Mucosa of descending colon (tissue), 3 donors: Measurements from ENCODE around the gene THSD7B. TPM values are rescaled to one million over a fixed set of nuclear protein-coding genes. Genes with fewer than 3 reads are reported as not detected.
A peak's percentile ranks its signal among the peaks of the same experiment; 100 is the strongest.

Source experiments
- ATAC-seq: fragments of 200-7000 bp; cut with Tn5 transposase; one replicate; pipeline ENCODE4 v1.9.1; 2020; ENCODE audit warnings: mild to moderate bottlenecking, moderate library complexity
- DNase-seq, 3 donors: peaks; one replicate each; pipeline ENCODE4 v3.0.0-alpha.2; 2020
- H3K36me3 ChIP-seq: fragments of 200-600 bp; one replicate; pipeline ENCODE4 v1.8.0; 2021; ENCODE audit warnings: low read depth, mild to moderate bottlenecking
- H3K4me1 ChIP-seq: fragments of 200-600 bp; one replicate; pipeline ENCODE4 v1.8.0; 2021; ENCODE audit warnings: low read depth, mild to moderate bottlenecking
- H3K4me3 ChIP-seq: fragments of 200-600 bp; one replicate; pipeline ENCODE4 v1.8.0; 2021; ENCODE audit warnings: mild to moderate bottlenecking
- H3K9me3 ChIP-seq: fragments of 200-600 bp; one replicate; pipeline ENCODE4 v1.8.0; 2021; ENCODE audit warnings: mild to moderate bottlenecking
- intact Hi-C, 2 donors: fragments of 100-400 bp; cut with DNase I in 1 of 2; cut with micrococcal nuclease in 1 of 2; formaldehyde crosslinking; loops; one replicate each; pipeline versions ENCODE4 v1.11.0 to v1.11.1; 2022; cut with DNase I, micrococcal nuclease
- total RNA-seq, 3 donors: library from RNA; stranded (reverse); fragmentation: NEBNext Ultra II Directional in 2 of 3; extraction: Animal tissue kit (Norgen Biotek cat#: 25700) in 2 of 3; gene quantifications; one replicate each; pipeline versions ENCODE4 v1.2.1 to v1.2.4, GENCODE V29; 2021 to 2023
- TF ChIP-seq, protein P1 (sequence below): fragments of 200-600 bp; IDR thresholded peaks from one replicate; pipeline ENCODE4 v1.8.0; 2022; ENCODE audit warnings: antibody characterized with exemption, mild to moderate bottlenecking
- donor health status: DM: no; HTN: no; CAD: no; lungs with moderate emphysema.
- donor health status: DM: no; HTN: no; CAD: no.
- donor health status: DM: no; HTN: yes; CAD: no.

Gene THSD7B
- total RNA-seq, 3 donors from 2014 or later: 0.85 TPM; not detected in 2

- H3K4me1 ChIP-seq: no peaks in the 10 kb centered on the region
- no peaks in the 10 kb centered on the region for H3K9me3 ChIP-seq
- intact Hi-C loops: no loop called here
- no peak overlapping the region for H3K4me3 ChIP-seq
- no peak for ATAC-seq
- TF ChIP-seq, protein P1, sequence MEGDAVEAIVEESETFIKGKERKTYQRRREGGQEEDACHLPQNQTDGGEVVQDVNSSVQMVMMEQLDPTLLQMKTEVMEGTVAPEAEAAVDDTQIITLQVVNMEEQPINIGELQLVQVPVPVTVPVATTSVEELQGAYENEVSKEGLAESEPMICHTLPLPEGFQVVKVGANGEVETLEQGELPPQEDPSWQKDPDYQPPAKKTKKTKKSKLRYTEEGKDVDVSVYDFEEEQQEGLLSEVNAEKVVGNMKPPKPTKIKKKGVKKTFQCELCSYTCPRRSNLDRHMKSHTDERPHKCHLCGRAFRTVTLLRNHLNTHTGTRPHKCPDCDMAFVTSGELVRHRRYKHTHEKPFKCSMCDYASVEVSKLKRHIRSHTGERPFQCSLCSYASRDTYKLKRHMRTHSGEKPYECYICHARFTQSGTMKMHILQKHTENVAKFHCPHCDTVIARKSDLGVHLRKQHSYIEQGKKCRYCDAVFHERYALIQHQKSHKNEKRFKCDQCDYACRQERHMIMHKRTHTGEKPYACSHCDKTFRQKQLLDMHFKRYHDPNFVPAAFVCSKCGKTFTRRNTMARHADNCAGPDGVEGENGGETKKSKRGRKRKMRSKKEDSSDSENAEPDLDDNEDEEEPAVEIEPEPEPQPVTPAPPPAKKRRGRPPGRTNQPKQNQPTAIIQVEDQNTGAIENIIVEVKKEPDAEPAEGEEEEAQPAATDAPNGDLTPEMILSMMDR: no peak
- DNase-seq: no peak
- no peaks in the 10 kb centered on the region for H3K36me3 ChIP-seq
These were observed 95.2 kb downstream of the THSD7B start for GRCh38 chr2:136860443-136860958.

DNA sequence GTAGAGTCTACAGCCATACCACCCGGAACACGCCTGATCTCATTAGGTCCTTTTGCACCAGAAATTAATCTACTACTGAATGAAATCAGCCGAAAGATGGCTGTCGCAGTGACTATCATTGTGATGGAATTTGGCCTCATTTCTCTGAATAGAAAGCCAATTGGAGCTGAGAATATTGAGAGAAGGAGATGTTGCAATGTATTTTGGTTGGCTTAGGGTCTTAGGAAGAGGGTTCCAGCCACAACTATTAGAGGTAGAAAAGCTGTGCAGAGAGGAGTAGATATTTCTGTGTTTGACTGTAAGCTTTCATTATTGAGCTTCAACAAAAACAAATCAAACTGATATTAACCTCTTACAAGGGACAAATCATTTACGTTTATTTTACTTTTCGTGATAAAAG is 98.1 kb downstream of the THSD7B start:
- H3K4me3 ChIP-seq: no peak overlapping the region
- no peaks in the 10 kb centered on the region for H3K9me3 ChIP-seq
- DNase-seq: no peak
- TF ChIP-seq, protein P1: no peak
- no peaks in the 10 kb centered on the region for H3K36me3 ChIP-seq
- ATAC-seq: no peak
- intact Hi-C loops: no loop called here
- no peaks in the 10 kb centered on the region for H3K4me1 ChIP-seq

DNA sequence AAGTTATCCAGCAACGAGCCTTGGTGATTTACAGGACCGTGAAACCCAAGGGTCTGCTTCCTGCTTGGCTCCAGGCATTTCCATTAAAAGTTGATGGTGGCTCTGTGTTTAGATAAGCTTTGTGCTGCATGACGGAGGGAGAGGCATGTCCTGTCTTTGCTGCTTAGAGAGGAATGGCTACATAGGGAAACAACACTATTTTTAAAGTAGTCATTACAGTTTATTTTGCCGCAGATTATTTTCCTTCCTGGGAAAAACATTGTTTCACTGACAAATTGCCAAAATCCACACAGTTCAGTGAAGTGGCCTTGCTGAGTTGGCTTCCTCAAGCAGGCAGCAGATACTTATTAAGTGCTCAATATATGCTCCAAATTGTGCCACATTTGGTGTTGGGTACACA is 98.5 kb downstream of the THSD7B start:
- intact Hi-C loops: no loop called here
- Histone ChIP-seq H3K4me3 (no peak overlapping the region), H3K36me3 (no peaks in the 10 kb centered on the region), H3K4me1 (no peaks in the 10 kb centered on the region), H3K9me3 (no peaks in the 10 kb centered on the region)
- ATAC-seq (no peak), DNase-seq (no peak)
- TF ChIP-seq, protein P1: no peak

GRCh38 chr2:136871424-136871823 is 106.1 kb downstream of the THSD7B start:
- DNase-seq: no peak
- Histone ChIP-seq H3K4me1 (no peaks in the 10 kb centered on the region), H3K36me3 (no peaks in the 10 kb centered on the region), H3K9me3 (no peaks in the 10 kb centered on the region), H3K4me3 (no peak overlapping the region)
- ATAC-seq: no peak
- TF ChIP-seq, protein P1: no peak
- intact Hi-C loops: no loop called here

DNA sequence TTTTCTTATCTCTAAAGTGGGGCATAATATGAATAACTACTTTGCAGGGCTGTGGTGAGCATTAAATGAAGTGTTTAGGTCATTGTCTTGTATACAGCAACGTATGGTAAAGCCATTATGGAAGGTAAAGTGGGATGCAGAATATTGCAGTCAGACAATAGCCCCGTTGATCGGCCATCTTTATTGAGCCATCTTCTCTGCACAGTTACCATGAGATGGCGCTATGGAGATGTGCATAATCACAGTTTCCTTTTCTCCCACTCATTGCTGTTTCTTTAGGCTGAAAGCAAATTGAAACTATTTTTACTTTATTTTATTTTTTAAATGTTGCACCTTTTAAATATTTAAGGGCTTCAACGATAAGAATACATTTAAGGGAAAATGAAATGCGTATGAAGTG is 108.9 kb downstream of the THSD7B start:
- Histone ChIP-seq H3K36me3 (no peaks in the 10 kb centered on the region), H3K9me3 (no peaks in the 10 kb centered on the region), H3K4me1 (no peaks in the 10 kb centered on the region), H3K4me3 (no peak overlapping the region)
- no peak for ATAC-seq
- TF ChIP-seq, protein P1: no peak
- DNase-seq: peak in 1 of 3 donors; percentile 1
- intact Hi-C loops: no loop called here

DNA sequence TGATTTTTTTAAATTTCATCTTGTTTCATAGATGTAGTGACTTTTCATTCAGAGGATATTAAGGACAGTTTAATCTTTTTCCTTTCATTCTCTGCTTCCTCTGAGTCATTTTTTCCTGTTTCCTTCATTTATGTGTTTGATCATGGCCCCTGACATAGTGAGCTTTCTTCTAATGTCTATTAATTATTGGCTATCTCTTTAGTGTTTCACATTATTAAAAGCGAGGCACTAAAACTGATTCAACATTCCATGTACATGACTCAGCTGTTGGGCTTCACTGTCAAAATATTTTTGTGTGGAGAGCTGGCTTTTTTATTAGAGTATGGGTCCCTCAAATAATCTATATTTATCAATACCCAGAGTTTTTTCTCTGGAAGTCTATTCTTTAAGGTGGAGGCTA is 125.8 kb downstream of the THSD7B start:
- Histone ChIP-seq H3K36me3 (no peaks in the 10 kb centered on the region), H3K9me3 (no peaks in the 10 kb centered on the region), H3K4me3 (no peak overlapping the region), H3K4me1 (no peaks in the 10 kb centered on the region)
- intact Hi-C loops: no loop called here
- TF ChIP-seq, protein P1: no peak
- no peak for ATAC-seq
- DNase-seq: no peak
